Cardiac muscle cell (in vitro differentiated cells and primary cell): ENCODE data around the gene LPP. TPM values are rescaled to one million over a fixed set of nuclear protein-coding genes. Genes with fewer than 3 reads are reported as not detected.
A peak's percentile ranks its signal among the peaks of the same experiment; 100 is the strongest.

Experiments used
- DNase-seq, 2 donors: peaks; one replicate each; pipeline versions ENCODE4 v3.0.0 to v3.0.0-alpha.2; 2010 to 2017; ENCODE audit warnings: low read depth in 1 of 2, low spot score in 1 of 2
- H3K27ac ChIP-seq: fragments of 200-600 bp; sonication (generic); 2 replicates; pipeline ENCODE4 v1.5.1; 2016
- H3K27me3 ChIP-seq: fragments of 200-600 bp; sonication (generic); 2 replicates; pipeline ENCODE4 v1.6.0; 2016; ENCODE audit warnings: control low read depth
- H3K36me3 ChIP-seq: fragments of 200-600 bp; sonication (generic); 2 replicates; pipeline ENCODE4 v1.5.1; 2016; ENCODE audit warnings: control low read depth
- H3K4me1 ChIP-seq: fragments of 200-600 bp; sonication (generic); 2 replicates; pipeline ENCODE4 v1.8.1; 2017; ENCODE audit warnings: low read depth, mild to moderate bottlenecking, mixed run types
- H3K4me3 ChIP-seq: fragments of 200-600 bp; sonication (generic); 2 replicates; pipeline ENCODE4 v1.5.1; 2016; ENCODE audit warnings: mild to moderate bottlenecking
- H3K9me3 ChIP-seq: fragments of 200-600 bp; sonication (generic); 2 replicates; pipeline ENCODE4 v1.5.1; 2017; ENCODE audit warnings: low read depth, mild to moderate bottlenecking, control low read depth
- CTCF ChIP-seq: IDR thresholded peaks from 2 replicates; pipeline ENCODE4 v1.5.1; 2012; ENCODE audit warnings: low read depth, mild to moderate bottlenecking, low read length
- polyA plus RNA-seq: library from polyadenylated mRNA; unstranded; fragments of >200 nt; fragmentation: Nextera tagmentation; extraction: Ambion mirVana; gene quantifications from 2 replicates; pipeline ENCODE4 v1.2.1, GENCODE V29; 2016
- total RNA-seq: library from RNA; depleted of rRNA; stranded (reverse); fragments of >200 nt; gene quantifications from 2 replicates; pipeline ENCODE4 v1.2.3, GENCODE V29; 2016

Gene LPP
- total and polyA plus RNA-seq, 2 experiments from 2014 or later, result 21.4 to 45.2 TPM

DNA sequence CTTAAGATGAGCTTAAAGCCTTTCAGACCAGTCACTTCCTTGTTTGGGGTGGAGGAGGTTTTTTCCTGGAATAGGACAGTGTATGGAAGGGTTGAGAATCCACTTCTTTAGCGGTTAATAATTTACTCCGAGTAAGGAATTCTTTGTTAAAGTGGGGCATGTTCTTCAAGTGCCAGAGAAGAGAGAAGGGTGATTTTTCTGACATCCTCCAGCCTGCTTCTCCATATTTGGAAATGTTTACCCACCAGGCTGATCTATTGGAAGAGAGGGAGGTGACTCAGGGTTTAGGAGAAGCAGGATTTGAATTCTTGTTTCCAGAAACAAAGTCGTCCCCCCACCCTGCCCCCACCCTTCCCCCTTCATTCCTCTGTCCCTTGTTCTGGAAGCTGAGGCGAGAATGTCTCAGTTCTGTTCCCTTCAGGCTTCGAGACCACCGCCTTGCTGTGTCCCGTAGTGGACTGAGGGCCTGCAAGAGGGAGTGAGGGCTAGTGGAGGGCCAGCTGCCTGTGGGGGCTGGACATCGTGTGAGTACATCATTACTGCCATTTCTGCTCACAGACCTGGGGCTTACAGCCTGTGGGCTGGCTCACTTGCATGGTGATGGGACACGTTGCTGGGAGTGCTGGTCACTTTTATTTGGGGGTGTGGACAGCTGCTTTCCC, 58.5 kb downstream of the LPP start:
- peak overlapping the region; percentile 53 for H3K27ac ChIP-seq
- no peaks in the 10 kb centered on the region for H3K36me3 ChIP-seq
- H3K27me3 ChIP-seq, result no peaks in the 10 kb centered on the region
- H3K4me1 ChIP-seq, result peaks cover 29% of the 10 kb centered on the region
- H3K4me3 ChIP-seq, result no peak overlapping the region
- DNase-seq, result peak; percentile 55 to 58
- no peaks in the 10 kb centered on the region for H3K9me3 ChIP-seq
- no peak for TF ChIP-seq CTCF

GRCh38 chr3:188214442-188214841, 60.5 kb downstream of the LPP start:
- no peak for TF ChIP-seq CTCF
- Histone ChIP-seq H3K9me3 (no peaks in the 10 kb centered on the region), H3K27ac (no peak overlapping the region), H3K4me1 (peaks cover 25% of the 10 kb centered on the region), H3K36me3 (no peaks in the 10 kb centered on the region), H3K4me3 (no peak overlapping the region), H3K27me3 (no peaks in the 10 kb centered on the region)
- no peak for DNase-seq

- H3K27me3 ChIP-seq, result no peaks in the 10 kb centered on the region
- H3K4me1 ChIP-seq, result peaks cover 23% of the 10 kb centered on the region
- no peak for TF ChIP-seq CTCF
- no peaks in the 10 kb centered on the region for H3K9me3 ChIP-seq
- H3K27ac ChIP-seq, result no peak overlapping the region
- no peak for DNase-seq
- H3K4me3 ChIP-seq, result no peak overlapping the region
- H3K36me3 ChIP-seq, result no peaks in the 10 kb centered on the region
These were observed 61.2 kb downstream of the LPP start for GRCh38 chr3:188215129-188215528.

DNA sequence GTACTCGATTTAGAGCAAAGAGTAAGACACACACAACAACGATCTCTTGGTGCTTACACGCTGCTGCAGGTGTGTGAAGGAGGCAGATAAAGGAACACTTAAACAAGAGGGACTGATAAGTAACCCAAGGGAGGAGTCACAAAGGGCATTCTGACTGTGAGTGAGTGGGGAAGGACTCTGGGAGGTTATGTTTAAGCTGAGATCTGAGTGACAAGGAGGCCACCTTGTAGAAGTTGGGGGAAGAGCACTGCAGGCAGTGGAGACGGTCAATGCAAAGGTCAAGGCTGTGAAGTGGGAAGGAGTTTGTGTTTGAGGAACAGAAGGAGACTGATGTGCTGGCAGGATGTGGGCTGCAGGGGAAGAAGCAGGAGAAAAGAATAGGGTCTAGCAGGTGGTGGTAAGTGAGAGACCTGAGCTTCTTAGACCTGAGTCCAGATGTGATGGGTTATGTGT, 63.1 kb downstream of the LPP start:
- peaks cover 22% of the 10 kb centered on the region for H3K4me1 ChIP-seq
- no peak overlapping the region for H3K27ac ChIP-seq
- no peak for TF ChIP-seq CTCF
- no peak for DNase-seq
- no peaks in the 10 kb centered on the region for H3K27me3 ChIP-seq
- H3K4me3 ChIP-seq, result no peak overlapping the region
- H3K36me3 ChIP-seq, result no peaks in the 10 kb centered on the region
- H3K9me3 ChIP-seq, result no peaks in the 10 kb centered on the region

DNA sequence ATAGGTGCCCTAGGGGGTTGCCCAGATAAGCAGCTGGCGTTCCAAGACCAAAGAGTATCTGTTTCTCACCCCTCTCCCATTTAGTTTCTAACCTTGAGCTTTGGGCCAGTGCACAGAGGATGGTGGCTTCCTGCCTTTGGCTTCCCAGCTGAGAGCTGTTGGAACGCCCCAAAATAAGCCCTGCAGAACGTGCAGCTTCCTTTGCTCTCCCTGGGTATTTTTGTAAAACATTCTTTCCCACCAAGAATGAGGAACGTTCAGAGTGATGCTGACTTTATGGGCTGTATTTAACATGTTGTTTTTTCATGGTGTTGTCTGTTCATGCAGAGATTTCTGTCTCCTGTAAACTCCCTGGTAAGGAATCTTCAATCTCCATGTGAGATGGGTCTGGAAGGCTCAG, 63.8 kb downstream of the LPP start:
- no peaks in the 10 kb centered on the region for H3K36me3 ChIP-seq
- no peaks in the 10 kb centered on the region for H3K9me3 ChIP-seq
- no peak overlapping the region for H3K27ac ChIP-seq
- no peak overlapping the region for H3K4me3 ChIP-seq
- peaks cover 15% of the 10 kb centered on the region for H3K4me1 ChIP-seq
- H3K27me3 ChIP-seq, result no peaks in the 10 kb centered on the region
- TF ChIP-seq CTCF, result no peak
- no peak for DNase-seq
